MCF 10A (cell line): Measurements from ENCODE around the gene ACSL5. TPM values are rescaled to one million over a fixed set of nuclear protein-coding genes. Genes with fewer than 3 reads are reported as not detected.
"Not testable (repeated sequence)": the region's sequence is repeated elsewhere in the genome, so short reads cannot be mapped to it uniquely, and the experiment has no call there.

Experiments
- BruUV-seq: library from RNA; stranded (reverse); fragments of 400-500 nt; replicated peaks from 2 replicates; lab custom pipeline; 2021; lab: Mats Ljungman, UMichigan
- CTCF ChIA-PET: fragments of 300-600 bp; sonication (Branson Sonifier 250); formaldehyde crosslinking; extraction: SDS; loops from one replicate; lab custom pipeline; 2021; ENCODE audit warnings: antibody characterized with exemption, inconsistent platforms; lab: Yijun Ruan, JAX
- POLR2A ChIA-PET: fragments of 300-600, 350-650 bp; sonication (Branson Sonifier 250); formaldehyde crosslinking; extraction: SDS; loops from one replicate; lab custom pipeline; 2020; ENCODE audit warnings: antibody characterized with exemption, inconsistent platforms; lab: Yijun Ruan, JAX
- DNase-seq: peaks from one replicate; pipeline ENCODE4 v3.0.0-alpha.2; 2018; ENCODE audit not compliant: unreplicated experiment
- H3K27ac Mint-ChIP-seq: one replicate; pipeline ENCODE4 v1.8.0; 2022; ENCODE audit warnings: mild to moderate bottlenecking, low read depth, mixed read lengths; ENCODE audit not compliant: unreplicated experiment
- H3K27me3 Mint-ChIP-seq: one replicate; pipeline ENCODE4 v1.8.0; 2022; ENCODE audit warnings: mixed read lengths; ENCODE audit not compliant: insufficient read depth, unreplicated experiment
- H3K36me3 Mint-ChIP-seq: one replicate; pipeline ENCODE4 v1.8.0; 2022; ENCODE audit warnings: mild to moderate bottlenecking, moderate library complexity, mixed read lengths; ENCODE audit not compliant: insufficient read depth, unreplicated experiment
- H3K4me1 Mint-ChIP-seq: one replicate; pipeline ENCODE4 v1.8.0; 2022; ENCODE audit warnings: mixed read lengths; ENCODE audit not compliant: insufficient read depth, unreplicated experiment
- H3K4me3 Mint-ChIP-seq: one replicate; pipeline ENCODE4 v1.8.0; 2022; ENCODE audit warnings: mild to moderate bottlenecking, moderate library complexity, mixed read lengths; ENCODE audit not compliant: unreplicated experiment
- H3K9me3 Mint-ChIP-seq: one replicate; pipeline ENCODE4 v1.8.0; 2022; ENCODE audit warnings: mixed read lengths; ENCODE audit not compliant: unreplicated experiment
- CTCF ChIP-seq: fragments of 200-600 bp; IDR thresholded peaks from one replicate; pipeline ENCODE4 v1.8.0; 2022; ENCODE audit warnings: antibody characterized with exemption, mild to moderate bottlenecking; ENCODE audit not compliant: unreplicated experiment
- intact Hi-C: fragments of 100-400 bp; cut with micrococcal nuclease; formaldehyde crosslinking; loops from 2 replicates; pipeline ENCODE4 v1.14.1; 2022
- total RNA-seq: library from RNA; stranded (reverse); gene quantifications from 2 replicates; pipeline ENCODE4 v1.2.3, GENCODE V29; 2022

The ACSL5 gene
- total RNA-seq, 1 experiment from 2014 or later, result 0.68 TPM

- peaks cover 7% of the 10 kb centered on the region for H3K9me3 Mint-ChIP-seq
- intact Hi-C loops, result no loop called here
- H3K27ac Mint-ChIP-seq, result peak overlapping the region; percentile 50
- TF ChIP-seq CTCF, result no peak
- peak; percentile 63 for DNase-seq
- no peak overlapping the region for H3K4me3 Mint-ChIP-seq
- H3K27me3 Mint-ChIP-seq, result no peaks in the 10 kb centered on the region
- H3K36me3 Mint-ChIP-seq, result peaks cover 39% of the 10 kb centered on the region
- H3K4me1 Mint-ChIP-seq, result peaks cover 8% of the 10 kb centered on the region
- ChIA-PET CTCF (interaction anchor here (0.5 to 3.2 kb wide), 6 partner anchors 9 to 982 kb away, joined by 3 to 23 read pairs (median 4); no protein-coding TSS in a partner anchor), POLR2A (interaction anchor here (0.7 to 3.6 kb wide), 2 partner anchors 15 to 380 kb away, joined by 3 to 17 read pairs; partner anchors contain the start of genes VTI1A and ZDHHC6)
- BruUV-seq, result TSS peak; percentile 49
Observed at GRCh38 chr10:112461029-112461887, 87.3 kb downstream of the ACSL5 start.

- H3K4me1 Mint-ChIP-seq, H3K4me3 Mint-ChIP-seq, H3K27me3 Mint-ChIP-seq, intact Hi-C loops, DNase-seq, H3K9me3 Mint-ChIP-seq, BruUV-seq, H3K27ac Mint-ChIP-seq: not testable (repeated sequence)
- peaks cover 55% of the 10 kb centered on the region for H3K36me3 Mint-ChIP-seq
- ChIA-PET POLR2A (interaction anchor here (0.6 to 1.0 kb wide), 3 partner anchors 8 to 589 kb away, joined by 3 read pairs; partner anchors contain the start of gene ZDHHC6), CTCF (interaction anchor here (0.6 to 3.4 kb wide), 5 partner anchors 9 to 293 kb away, joined by 3 to 24 read pairs (median 3); no protein-coding TSS in a partner anchor)
Observed at GRCh38 chr10:112464074-112464473, 90.2 kb downstream of the ACSL5 start.

- Mint-ChIP-seq H3K4me3 (no peak overlapping the region), H3K4me1 (no peaks in the 10 kb centered on the region), H3K27ac (peak overlapping the region; percentile 49), H3K9me3 (peaks cover 7% of the 10 kb centered on the region), H3K27me3 (no peaks in the 10 kb centered on the region), H3K36me3 (peaks cover 62% of the 10 kb centered on the region)
- ChIA-PET CTCF (interaction anchor here (0.9 to 3.4 kb wide), 3 partner anchors 8 to 1055 kb away, joined by 3 to 24 read pairs (median 3); no protein-coding TSS in a partner anchor), POLR2A (interaction anchor here (0.7 to 1.1 kb wide), 3 partner anchors 10 to 1587 kb away, joined by 3 to 4 read pairs (median 3); no protein-coding TSS in a partner anchor)
- DNase-seq, result no peak
- no TSS peak for BruUV-seq
- intact Hi-C loops, result no loop called here
- TF ChIP-seq CTCF, result no peak
Observed at GRCh38 chr10:112465299-112465883, 91.5 kb downstream of the ACSL5 start.

GRCh38 chr10:112466802-112467201, 92.9 kb downstream of the ACSL5 start:
- peaks cover 7% of the 10 kb centered on the region for H3K9me3 Mint-ChIP-seq
- no peaks in the 10 kb centered on the region for H3K4me1 Mint-ChIP-seq
- POLR2A ChIA-PET, result interaction anchor here (0.7 to 0.9 kb wide), 2 partner anchors 20 to 24 kb away, joined by 3 to 5 read pairs; partner anchors contain the start of gene VTI1A
- BruUV-seq, result no TSS peak
- H3K27me3 Mint-ChIP-seq, result no peaks in the 10 kb centered on the region
- no peak for TF ChIP-seq CTCF
- intact Hi-C loops, result no loop called here
- H3K4me3 Mint-ChIP-seq, result no peak overlapping the region
- no peak overlapping the region for H3K27ac Mint-ChIP-seq
- CTCF ChIA-PET, result interaction anchor here (0.6 kb wide), 1 partner anchor 54 kb away, joined by 3 read pairs; no protein-coding TSS in a partner anchor
- no peak for DNase-seq
- peaks cover 55% of the 10 kb centered on the region for H3K36me3 Mint-ChIP-seq
